Nephron (organoid): ENCODE results near the gene SORCS2.

ENCODE experiments used
- H3K27ac Mint-ChIP-seq, 3 experiments: 2 replicates each; pipeline ENCODE4 v1.8.0; 2020; ENCODE audit warnings: mixed read lengths in 3 of 3, mild to moderate bottlenecking in 2 of 3, moderate library complexity in 1 of 3
- H3K27me3 Mint-ChIP-seq: 2 replicates; pipeline ENCODE4 v1.8.0; 2021; ENCODE audit warnings: low read depth, mild to moderate bottlenecking, moderate library complexity, mixed read lengths
- H3K36me3 Mint-ChIP-seq: 2 replicates; pipeline ENCODE4 v1.8.0; 2020; ENCODE audit warnings: low read depth, mixed read lengths
- H3K4me1 Mint-ChIP-seq: 2 replicates; pipeline ENCODE4 v1.8.0; 2020; ENCODE audit warnings: mixed read lengths
- H3K4me3 Mint-ChIP-seq, 3 experiments: 2 replicates each; pipeline ENCODE4 v1.8.0; 2020; ENCODE audit warnings: mild to moderate bottlenecking in 3 of 3, mixed read lengths in 3 of 3, moderate library complexity in 2 of 3
- H3K9me3 Mint-ChIP-seq: 2 replicates; pipeline ENCODE4 v1.8.0; 2020; ENCODE audit warnings: mixed read lengths
- CTCF ChIP-seq, 3 experiments: fragments of 200-600 bp; sonication (generic); IDR thresholded peaks; one replicate each; pipeline ENCODE4 v1.5.0; 2021; ENCODE audit warnings: antibody characterized with exemption in 3 of 3; ENCODE audit not compliant: unreplicated experiment in 3 of 3

SORCS2 gene

GRCh38 chr4:7535619-7536018 lies 343.3 kb downstream of the SORCS2 start:
- Mint-ChIP-seq H3K36me3 (no peaks in the 10 kb centered on the region), H3K9me3 (no peaks in the 10 kb centered on the region), H3K27me3 (peaks cover 13% of the 10 kb centered on the region), H3K4me3 (no peak overlapping the region), H3K4me1 (peaks cover 15% of the 10 kb centered on the region), H3K27ac (no peak overlapping the region)
- no peak for TF ChIP-seq CTCF (IDR thresholded peaks at IDR 0.05; ENCODE audit: unreplicated experiment in 3 of 3)

GRCh38 chr4:7536876-7537275 lies 344.5 kb downstream of the SORCS2 start:
- TF ChIP-seq CTCF (IDR thresholded peaks at IDR 0.05; ENCODE audit: unreplicated experiment in 3 of 3): no peak
- H3K4me1 Mint-ChIP-seq: peaks cover 10% of the 10 kb centered on the region
- H3K27ac Mint-ChIP-seq: no peak overlapping the region
- H3K4me3 Mint-ChIP-seq: no peak overlapping the region
- no peaks in the 10 kb centered on the region for H3K9me3 Mint-ChIP-seq
- H3K27me3 Mint-ChIP-seq: peaks cover 13% of the 10 kb centered on the region
- no peaks in the 10 kb centered on the region for H3K36me3 Mint-ChIP-seq

- Mint-ChIP-seq H3K9me3 (peaks cover 3% of the 10 kb centered on the region), H3K4me1 (peaks cover 6% of the 10 kb centered on the region), H3K27ac (no peak overlapping the region)
Measured at GRCh38 chr4:7537853-7538400, 345.6 kb downstream of the SORCS2 start.

GRCh38 chr4:7538518-7538917 lies 346.2 kb downstream of the SORCS2 start:
- Mint-ChIP-seq H3K4me3 (no peak overlapping the region), H3K4me1 (peaks cover 6% of the 10 kb centered on the region), H3K36me3 (no peaks in the 10 kb centered on the region), H3K27me3 (peaks cover 10% of the 10 kb centered on the region), H3K9me3 (peaks cover 3% of the 10 kb centered on the region), H3K27ac (no peak overlapping the region)
- TF ChIP-seq CTCF (IDR thresholded peaks at IDR 0.05; ENCODE audit: unreplicated experiment in 3 of 3): no peak

More at GRCh38 chr4:7537853-7538400, 345.6 kb downstream of the SORCS2 start:
- H3K36me3 Mint-ChIP-seq: no peaks in the 10 kb centered on the region
- H3K4me3 Mint-ChIP-seq: no peak overlapping the region
- no peak for TF ChIP-seq CTCF (IDR thresholded peaks at IDR 0.05; ENCODE audit: unreplicated experiment in 3 of 3)
- H3K27me3 Mint-ChIP-seq: peaks cover 8% of the 10 kb centered on the region

GRCh38 chr4:7539186-7539585 lies 346.8 kb downstream of the SORCS2 start:
- H3K27ac Mint-ChIP-seq: no peak overlapping the region
- H3K36me3 Mint-ChIP-seq: no peaks in the 10 kb centered on the region
- H3K27me3 Mint-ChIP-seq: peaks cover 11% of the 10 kb centered on the region
- no peak overlapping the region for H3K4me3 Mint-ChIP-seq
- TF ChIP-seq CTCF (IDR thresholded peaks at IDR 0.05; ENCODE audit: unreplicated experiment in 3 of 3): no peak
- H3K9me3 Mint-ChIP-seq: peaks cover 3% of the 10 kb centered on the region
- H3K4me1 Mint-ChIP-seq: peaks cover 6% of the 10 kb centered on the region

- no peak for TF ChIP-seq CTCF (IDR thresholded peaks at IDR 0.05; ENCODE audit: unreplicated experiment in 3 of 3)
- peaks cover 11% of the 10 kb centered on the region for H3K27me3 Mint-ChIP-seq
- H3K4me1 Mint-ChIP-seq: peaks cover 6% of the 10 kb centered on the region
- H3K27ac Mint-ChIP-seq: no peak overlapping the region
- peaks cover 3% of the 10 kb centered on the region for H3K9me3 Mint-ChIP-seq
- H3K4me3 Mint-ChIP-seq: no peak overlapping the region
- no peaks in the 10 kb centered on the region for H3K36me3 Mint-ChIP-seq
Measured at GRCh38 chr4:7539659-7540058, 347.3 kb downstream of the SORCS2 start.
